HG02798 (cell line): Measurements from ENCODE around the gene HES4.
"Not testable (repeated sequence)": the region's sequence is repeated elsewhere in the genome, so short reads cannot be mapped to it uniquely, and the experiment has no call there.

Experiments used
- ATAC-seq: cut with Tn5 transposase; IDR thresholded peaks from one replicate; pipeline ENCODE4 v1.9.1; 2021; ENCODE audit warnings: mild to moderate bottlenecking; ENCODE audit not compliant: unreplicated experiment, poor library complexity

The HES4 gene

DNA sequence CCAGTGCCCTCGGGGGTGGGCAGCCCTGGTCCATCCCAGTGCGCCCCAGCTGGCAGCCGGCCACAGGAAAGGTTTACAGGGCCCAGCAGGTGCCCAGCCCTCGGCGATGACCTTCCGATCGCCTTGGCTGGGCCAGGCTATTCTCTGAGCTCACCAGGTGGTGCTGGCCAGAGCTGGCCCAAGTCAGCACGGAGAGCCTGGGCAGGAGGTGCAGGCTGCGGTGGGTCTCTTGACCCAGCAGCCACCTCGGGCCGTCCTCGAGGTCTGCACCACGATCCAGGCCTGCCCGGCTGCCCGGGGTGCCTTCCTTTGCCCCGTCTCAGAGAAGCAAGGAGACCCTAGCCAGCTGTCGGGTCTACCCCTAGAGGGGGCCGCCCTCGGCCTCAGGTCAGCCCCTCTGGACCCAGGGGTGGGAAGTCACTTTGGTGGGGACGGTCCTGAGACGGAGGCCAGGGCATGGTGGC lies 18.4 kb downstream of the HES4 start:
- ATAC-seq, result no peak

GRCh38 chr1:980602-981395 lies 19.1 kb downstream of the HES4 start:
- no peak for ATAC-seq

DNA sequence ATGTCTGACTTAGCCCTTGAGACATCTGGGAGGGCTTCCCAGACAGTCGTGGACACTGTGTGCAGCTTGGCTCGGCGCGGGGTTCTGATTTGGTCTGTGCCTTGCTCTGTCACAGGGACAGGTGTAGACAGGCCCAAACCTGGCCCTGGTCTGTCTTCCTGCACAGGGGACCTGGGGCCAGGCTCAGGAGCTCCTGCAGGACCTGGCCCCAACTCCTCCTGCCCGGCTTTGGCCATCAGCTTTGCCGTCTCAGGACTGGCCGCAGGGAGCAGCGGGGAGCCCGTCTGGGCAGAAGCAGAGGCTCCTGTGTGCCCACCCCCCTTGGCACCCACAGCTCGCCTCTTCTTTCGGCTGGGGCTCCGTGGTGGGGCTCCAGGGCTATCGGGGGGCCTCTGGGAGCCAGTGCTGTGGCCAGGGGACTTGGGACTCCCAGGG lies 19.7 kb downstream of the HES4 start:
- ATAC-seq, result no peak

- no peak for ATAC-seq
These were observed 20.2 kb downstream of the HES4 start for GRCh38 chr1:979744-980072.

DNA sequence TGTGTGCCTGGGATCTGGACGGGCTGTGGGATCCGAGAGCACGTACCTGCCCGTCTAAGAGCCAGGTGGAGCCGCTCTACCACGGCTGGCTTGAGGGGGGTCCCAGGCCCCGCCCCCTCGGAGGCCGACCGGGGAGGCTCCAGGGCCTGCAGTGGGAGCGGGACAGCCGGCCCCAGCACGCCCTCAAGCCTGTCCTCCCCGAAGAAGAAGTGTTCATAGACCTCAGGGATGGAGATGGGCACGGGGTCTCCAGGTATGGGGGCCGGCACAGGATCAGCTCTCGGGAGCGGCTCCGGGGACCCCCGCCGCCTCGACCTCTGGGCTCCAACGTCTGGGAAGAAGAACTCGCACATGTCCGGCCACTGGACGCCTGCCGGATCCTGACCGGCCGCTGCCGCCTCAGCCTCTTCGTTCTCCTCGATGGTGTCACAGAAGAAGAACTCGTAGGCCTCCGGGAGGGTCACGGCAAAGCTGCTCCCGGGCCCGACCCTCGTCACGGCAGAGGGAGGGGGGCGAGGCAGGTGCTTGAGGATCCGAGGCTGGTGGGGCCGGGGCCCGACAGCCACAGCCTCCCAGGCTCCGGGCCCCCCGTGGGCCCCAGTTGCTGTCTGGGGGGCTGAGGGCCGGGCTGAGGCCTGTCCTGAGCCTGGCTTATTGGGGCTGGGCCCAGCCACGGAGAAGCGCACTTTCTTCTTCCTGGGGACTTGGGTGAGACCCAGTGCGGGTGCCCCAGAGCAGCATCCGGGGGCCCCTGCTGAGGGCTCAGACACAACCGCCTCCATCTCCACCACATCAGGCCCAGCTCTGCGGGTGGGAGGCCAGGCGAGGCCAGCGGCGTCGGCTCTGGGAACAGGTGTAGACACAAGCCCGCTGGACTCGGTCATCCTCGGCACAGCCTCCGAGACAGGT lies 20.8 kb downstream of the HES4 start:
- ATAC-seq, result no peak

- ATAC-seq, result no peak
These were observed 21.6 kb downstream of the HES4 start for GRCh38 chr1:978069-978834.

DNA sequence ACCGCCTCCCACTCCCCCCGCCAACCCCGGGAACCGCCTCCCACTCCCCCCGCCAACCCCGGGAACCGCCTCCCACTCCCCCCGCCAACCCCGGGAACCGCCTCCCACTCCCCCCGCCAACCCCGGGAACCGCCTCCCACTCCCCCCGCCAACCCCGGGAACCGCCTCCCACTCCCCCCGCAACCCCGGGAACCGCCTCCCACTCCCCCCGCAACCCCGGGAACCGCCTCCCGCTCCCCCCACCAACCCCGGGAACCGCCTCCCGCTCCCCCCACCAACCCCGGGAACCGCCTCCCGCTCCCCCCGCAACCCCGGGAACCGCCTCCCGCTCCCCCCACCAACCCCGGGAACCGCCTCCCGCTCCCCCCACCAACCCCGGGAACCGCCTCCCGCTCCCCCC lies 23.1 kb downstream of the HES4 start:
- ATAC-seq, result not testable (repeated sequence)

GRCh38 chr1:975896-976683 lies 23.8 kb downstream of the HES4 start:
- peak; percentile 49 for ATAC-seq

- no peak for ATAC-seq
These were observed 24.5 kb downstream of the HES4 start for GRCh38 chr1:975365-975764.

- ATAC-seq, result no peak
These were observed 25.1 kb downstream of the HES4 start for GRCh38 chr1:974687-975328.

DNA sequence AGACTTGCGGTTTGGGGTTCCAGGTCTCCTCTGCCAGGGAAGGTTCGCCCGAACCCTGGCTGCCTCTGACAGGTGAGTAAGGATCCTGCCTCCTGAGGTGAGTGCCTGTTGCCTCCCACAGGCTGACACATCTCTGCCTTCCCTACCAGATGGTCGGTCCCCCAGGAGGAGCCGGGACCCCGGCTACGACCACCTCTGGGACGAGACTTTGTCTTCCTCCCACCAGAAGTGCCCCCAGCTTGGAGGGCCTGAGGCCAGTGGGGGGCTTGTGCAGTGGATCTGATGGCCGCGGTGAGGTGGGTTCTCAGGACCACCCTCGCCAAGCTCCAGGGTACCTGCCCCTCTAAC lies 25.6 kb downstream of the HES4 start:
- no peak for ATAC-seq

DNA sequence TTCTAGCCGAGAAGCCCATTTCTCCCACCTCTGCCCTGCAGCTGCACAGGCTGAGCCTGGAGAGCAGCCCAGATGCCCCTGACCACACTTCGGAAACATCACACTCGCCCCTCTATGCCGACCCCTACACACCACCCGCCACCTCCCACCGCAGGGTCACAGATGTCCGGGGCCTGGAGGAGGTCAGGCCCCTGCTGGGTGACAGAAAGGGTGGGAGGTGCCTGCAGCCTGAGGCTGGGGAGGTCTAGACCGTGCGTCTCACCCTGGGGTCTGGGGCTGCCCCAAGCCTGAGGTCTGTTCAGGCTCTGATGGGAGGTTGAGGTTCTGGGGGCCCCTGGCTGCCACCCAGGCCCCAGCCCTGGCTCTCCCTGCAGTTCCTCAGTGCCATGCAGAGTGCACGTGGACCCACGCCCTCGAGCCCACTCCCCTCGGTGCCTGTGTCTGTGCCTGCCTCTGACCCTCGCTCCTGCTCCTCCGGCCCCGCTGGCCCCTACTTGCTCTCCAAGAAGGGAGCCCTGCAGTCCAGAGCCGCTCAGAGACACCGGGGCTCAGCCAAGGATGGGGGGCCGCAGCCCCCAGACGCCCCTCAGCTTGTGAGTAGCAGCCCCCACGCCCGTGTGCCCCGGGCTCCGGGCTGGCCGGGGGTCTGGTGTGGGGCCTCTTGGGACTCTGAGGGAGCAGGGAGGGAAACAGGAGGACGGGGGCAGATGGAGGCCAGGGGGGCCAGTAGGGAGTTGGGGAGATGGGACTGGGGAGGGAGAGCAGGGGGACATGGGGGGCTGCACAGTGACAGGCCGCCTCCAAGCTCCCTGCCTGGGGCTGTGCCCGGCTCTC lies 26.2 kb downstream of the HES4 start:
- ATAC-seq, result no peak

- ATAC-seq, result no peak
These were observed 27.0 kb downstream of the HES4 start for GRCh38 chr1:972726-973458.

DNA sequence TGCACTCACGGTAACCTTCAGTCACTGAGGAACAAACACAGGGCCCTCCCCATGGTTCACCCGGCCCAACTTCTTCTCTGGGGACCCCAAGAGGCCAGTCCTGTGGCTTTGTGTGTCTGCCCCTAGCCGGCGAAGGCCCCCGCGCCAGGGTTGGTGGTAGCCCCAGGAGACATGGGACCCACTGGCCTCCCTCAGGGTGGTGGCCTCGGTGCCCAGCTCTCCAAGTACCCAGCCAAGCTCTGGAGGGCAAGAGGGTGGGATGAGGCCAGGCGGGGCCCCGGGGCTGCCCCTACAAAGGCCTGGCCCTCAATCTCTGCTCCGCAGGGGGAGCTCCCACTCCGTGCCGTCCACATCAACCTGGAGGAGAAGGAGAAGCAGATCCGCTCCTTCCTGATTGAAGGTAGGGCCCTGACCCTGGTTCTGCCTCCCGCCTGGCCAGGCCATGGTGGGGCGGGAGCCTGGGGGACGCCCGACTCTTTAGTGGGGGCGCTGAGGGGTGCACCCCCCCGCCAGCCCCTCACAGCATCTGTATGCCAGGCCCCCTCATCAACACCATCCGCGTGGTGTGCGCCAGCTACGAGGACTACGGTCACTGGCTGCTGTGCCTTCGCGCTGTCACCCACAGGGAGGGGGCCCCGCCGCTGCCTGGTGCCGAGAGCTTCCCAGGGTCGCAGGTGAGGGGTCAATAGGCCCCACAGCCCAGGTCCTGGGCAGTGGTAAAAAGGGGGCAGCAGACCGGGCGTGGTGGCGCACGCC lies 28.0 kb downstream of the HES4 start:
- no peak for ATAC-seq

GRCh38 chr1:970973-971730 lies 28.7 kb downstream of the HES4 start:
- ATAC-seq, result no peak

DNA sequence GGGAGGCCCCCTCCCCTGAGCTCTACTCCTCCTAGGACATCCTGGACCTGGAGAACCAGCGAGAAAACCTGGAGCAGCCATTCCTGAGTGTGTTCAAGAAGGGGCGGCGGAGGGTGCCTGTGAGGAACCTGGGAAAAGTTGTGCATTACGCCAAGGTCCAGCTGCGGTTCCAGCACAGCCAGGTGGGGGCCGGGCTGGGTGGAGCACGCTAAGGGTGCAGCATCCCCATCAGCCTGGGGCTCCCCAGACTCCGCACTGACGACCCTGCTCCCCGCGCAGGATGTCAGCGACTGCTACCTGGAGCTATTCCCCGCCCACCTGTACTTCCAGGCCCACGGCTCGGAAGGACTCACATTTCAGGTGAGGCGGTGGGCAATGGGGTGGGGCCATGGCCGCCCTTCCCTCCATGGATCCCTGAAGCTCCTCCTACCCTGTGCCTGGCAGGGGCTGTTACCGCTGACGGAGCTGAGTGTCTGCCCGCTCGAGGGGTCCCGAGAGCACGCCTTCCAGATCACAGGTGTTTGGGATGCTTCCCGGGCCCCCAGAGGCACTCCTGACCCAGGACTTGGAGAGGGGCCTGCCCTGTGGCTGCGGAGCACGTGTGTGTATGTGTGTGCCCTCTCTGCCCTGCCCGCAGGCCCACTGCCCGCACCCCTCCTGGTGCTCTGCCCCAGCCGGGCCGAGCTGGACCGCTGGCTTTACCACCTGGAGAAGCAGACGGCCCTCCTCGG lies 29.5 kb downstream of the HES4 start:
- no peak for ATAC-seq
